SKM-1 (cell line): ENCODE results near the gene PCSK2.

Experiments used
- DNase-seq: peaks from one replicate; lab custom pipeline; 2025; ENCODE audit not compliant: unreplicated experiment; lab: John Stamatoyannopoulos, UW

The PCSK2 gene

DNA sequence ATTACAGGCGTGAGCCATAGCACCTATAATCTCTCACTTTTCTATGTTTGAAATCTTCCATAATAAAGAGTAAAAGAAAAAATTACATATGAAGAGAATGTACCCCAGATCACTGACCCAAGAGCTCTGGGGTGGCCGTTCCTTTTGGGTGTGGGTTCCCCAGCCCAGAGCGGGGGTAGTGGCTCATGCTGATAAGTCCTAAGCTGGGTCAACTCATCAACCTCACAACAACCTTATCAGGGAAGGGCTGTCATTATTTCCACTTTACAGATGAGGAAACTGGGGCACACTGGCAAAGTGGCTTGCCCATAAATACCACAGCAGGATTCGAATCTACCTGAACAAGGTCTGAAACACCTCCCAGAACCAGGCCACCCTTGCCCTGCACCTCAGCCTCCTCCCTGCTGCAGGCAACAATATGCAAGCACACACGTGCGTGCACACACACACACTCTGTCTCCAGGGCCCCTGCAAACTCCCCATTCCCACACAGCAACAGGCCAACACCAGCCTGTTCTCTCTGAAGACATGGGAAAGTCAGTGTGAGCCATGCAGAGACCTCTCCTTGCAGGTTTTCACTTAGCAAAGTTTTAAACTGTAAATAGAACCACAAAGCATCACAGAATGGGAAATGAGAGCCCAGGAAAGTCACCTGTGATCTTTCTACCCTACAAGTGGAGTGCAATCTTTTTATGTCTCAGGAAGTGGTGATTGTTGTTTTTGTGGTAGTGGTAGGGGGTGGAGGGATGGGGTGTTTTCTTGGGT, 276.6 kb downstream of the PCSK2 start:
- DNase-seq = no peak

DNA sequence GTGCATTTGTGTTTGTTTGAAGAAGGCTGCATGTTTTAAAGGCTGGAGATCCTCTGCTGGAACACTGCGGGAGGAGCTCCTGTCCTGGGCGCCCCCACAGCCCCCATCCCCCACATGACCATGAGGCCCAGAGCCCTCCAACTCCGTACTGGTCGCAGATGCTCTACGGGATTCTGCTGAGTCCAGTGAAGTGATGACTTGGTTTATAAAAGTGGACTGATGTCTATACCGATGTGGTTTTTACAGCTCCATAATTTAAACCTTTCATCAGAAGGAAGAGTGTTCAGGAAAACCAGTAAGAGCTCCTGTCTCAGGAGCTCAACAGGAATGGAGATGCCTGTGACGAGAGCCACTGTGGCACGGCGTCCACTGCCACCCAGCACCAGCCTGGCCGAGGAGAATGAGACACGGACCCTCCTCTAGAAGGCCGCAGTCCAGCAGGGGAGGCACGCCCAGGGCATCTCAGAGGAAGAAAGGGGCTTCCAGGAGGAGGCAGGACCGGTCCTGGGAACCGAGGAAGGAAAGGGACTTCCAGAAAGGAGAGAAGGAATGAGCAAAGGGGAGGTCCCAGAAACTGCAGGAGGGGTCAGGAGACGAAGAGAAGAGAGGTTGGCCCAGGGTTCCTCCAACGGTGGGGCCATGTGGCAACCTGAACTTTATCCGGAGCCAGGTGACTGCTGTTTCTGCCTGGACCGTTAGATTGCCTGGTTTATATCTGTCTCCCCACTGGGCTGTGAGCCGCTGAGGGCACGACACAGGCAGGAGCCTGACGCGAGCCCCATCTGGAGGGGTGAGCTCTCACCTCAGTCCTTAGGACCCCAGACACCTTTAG, 277.4 kb downstream of the PCSK2 start:
- no peak for DNase-seq

DNA sequence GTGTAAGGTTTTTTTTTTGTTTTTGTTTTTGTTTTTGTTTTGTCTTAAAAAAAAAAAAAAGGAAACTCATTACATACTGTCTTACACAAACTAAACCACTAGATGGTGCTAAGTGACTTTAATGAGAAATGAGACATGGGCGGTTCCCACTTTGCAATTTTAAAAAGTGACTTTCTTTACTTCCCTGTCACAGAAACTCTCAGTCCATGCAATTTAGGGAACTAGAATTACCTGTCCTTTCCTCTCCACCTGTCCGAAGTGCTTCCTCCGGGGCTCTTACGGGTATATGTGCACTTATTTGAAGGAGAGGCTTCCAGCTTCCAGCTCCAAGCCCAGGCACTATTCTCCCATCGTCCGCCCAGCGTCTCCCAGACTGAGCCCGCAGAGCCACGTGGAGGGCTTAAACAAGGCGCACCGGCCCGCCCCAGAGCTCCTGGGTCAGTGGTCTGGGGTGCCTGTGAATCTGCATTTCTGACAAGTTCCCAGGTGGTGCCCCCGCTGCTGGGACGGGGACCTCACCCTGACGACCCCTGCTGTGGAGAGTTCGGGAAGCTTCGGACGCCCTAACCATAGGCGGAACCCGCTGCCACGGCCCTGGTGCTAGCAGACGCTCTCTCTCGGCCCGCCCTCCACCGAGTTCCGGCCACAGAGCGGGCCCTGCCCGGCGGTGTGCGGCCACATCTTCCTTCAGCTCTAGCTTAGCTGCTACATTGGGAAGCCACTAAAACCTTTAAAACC, 278.2 kb downstream of the PCSK2 start:
- peak; percentile 35 for DNase-seq

DNA sequence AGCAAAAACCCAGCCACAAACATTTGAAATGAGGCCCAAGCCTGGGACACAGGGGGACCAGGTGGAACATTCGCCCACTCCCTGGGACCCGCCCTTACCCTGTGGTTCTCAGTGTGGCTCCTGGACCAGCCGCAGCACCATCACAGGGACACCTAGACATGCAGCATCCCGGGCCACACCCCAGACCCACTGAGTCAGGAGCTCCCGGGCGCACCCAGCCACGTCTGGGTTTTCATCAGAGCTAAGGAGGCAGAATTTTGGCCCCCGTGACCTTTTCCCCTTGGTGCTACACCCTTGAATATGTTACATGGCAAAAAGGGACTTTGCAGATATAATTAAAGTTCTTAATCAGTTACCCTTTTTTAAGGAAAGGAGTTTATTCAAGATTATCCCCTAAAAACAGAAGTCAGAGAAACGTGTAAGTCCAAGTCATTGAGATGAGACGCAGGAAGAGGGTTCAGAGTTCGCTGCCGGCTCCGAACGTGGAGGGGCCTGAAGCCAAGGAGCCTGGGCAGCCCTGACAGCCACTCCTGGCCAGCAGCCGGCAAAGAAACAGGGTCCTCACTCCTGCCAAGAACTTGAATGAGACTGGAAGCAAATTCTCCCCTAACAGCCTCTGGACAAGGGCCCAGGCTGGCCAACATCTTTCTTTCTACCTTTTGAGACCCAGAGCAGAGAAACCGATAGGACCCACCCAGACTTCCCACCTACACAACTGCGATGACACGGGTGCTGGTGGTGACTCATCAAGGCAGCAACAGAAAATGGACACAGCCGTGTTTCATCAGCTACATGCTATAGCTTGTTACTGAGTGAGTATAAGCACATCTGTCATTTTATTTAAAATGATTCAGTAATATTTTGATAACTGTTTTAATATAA, 279.0 kb downstream of the PCSK2 start:
- DNase-seq = no peak

DNA sequence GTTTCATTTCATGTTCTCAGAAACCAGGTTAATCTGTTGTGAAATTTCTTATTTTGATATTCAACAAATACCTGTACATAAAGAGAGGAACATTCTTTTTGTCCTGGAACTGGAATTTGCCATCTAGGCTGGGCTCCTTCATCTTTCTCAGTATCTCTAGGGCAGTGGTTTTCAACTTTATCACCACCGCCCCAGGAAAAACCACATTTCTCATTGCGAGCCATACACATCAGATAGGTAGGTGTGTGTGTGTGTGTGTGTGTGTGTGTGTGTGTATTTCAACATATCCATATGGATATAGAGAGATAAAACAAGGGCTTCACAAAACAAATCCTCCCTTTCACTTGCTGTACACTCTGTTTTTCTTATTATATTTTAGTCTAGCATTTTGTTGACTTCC, 280.2 kb downstream of the PCSK2 start:
- DNase-seq = no peak

DNA sequence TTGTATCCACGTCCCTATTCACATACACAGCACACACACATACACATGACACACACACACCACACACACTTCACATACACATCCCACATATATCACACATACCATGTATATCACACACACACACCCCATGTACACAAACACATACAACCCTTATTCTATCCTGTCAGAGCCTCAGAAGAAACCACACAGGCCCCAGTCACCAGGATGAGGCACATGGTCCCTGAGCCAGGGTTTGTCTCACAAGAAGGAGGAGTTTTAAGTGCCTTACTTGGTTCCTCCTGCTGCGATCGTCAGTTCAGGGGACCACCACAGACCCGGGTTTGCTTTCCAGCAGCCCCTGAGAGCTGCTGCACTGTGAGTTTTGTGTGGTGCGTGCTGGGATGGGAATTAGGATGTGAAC, 280.7 kb downstream of the PCSK2 start:
- DNase-seq = no peak

DNA sequence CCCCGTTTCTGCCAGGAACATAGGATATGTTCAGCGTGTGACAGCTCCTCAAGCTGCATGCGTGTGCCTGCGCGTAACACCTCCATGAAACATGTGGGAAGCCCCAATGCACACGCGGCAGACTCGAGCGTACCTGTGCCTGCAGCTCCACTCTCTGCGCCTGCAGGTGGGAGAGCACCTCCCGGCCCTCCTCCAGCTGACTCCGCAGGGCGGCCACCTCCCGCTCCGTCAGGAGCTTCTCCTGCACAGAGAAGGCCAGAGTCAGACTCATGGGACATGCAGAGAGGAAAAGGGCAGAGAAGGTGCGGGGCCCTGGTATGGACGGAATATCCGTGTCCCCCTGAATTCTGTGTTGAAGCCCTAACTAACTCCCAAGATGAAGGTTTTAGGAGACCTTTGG, 281.9 kb downstream of the PCSK2 start:
- no peak for DNase-seq

DNA sequence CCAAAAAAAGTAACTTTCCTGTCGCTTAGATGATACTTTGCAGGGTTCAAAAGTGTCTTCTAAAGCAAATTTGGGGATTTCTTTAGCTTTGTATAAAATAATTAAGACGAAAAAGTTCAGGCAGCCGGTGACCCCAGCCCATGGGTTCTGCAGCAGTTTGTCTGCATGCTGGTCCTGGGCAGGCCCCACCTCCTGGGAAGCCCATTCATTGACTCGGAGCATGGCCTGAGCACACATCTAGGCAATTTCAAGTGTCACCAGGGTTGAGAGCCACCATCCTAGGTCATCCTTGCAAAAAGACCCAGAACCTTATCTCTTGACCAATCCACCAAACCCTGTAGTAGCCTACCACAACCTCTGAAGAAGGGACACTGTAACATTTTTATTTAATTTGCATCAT, 283.7 kb downstream of the PCSK2 start:
- DNase-seq = no peak

DNA sequence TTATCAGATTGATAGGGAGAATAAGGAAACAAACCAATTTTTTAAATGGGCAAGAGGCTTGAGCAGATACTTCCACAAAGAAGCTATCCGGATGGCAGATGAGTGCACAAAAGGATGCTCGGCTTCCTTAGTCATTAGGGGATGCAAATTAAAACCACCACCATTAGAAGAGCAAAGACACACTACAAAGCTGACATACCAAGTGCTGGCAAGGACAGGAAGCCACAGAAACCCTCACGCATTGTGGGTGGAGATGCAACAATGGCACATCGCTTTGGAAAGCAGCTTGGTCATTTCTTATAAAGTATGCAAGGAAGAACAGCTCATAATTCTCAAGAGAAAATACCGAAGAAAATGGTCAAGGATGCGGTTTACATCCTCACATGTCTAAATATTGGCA, 284.6 kb downstream of the PCSK2 start:
- DNase-seq = no peak

DNA sequence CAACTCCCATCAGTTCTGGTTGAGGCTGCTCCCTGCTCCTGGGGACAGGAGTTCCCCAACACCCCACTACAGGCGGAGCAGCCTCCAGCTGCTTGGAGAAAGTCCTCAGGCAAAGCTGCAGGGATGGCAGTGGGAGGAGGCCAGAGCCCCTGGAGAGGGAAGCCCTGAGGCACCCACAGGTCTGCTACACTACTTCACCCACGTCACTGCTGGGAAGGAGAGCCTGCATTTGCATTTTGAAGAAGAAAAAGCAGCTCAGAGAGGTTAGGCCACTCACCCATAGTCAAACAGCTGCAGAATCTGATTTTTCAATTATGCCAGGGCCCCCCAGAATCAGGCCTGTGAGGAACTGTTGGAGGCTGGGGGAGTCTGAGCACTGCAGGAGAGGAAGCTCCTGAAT, 287.1 kb downstream of the PCSK2 start:
- DNase-seq = no peak

DNA sequence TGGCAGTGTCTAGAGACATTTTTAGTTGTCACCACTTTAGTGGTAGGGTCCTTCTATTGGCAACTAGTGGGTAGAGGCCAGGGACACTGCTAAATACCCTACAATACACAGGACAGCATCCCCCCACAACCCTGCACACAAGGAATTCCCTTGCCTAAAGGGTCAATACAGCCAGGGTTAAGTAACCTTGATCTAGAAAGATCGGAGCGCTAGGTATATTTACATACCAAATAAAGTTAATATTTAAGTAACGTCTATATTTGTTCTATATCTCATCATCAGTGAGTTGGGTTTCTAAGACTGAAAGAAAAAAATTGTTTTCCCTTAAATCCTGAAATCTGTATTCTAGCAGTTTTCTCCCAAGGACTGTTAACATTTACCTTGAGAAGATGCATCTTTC, 288.2 kb downstream of the PCSK2 start:
- DNase-seq = no peak

DNA sequence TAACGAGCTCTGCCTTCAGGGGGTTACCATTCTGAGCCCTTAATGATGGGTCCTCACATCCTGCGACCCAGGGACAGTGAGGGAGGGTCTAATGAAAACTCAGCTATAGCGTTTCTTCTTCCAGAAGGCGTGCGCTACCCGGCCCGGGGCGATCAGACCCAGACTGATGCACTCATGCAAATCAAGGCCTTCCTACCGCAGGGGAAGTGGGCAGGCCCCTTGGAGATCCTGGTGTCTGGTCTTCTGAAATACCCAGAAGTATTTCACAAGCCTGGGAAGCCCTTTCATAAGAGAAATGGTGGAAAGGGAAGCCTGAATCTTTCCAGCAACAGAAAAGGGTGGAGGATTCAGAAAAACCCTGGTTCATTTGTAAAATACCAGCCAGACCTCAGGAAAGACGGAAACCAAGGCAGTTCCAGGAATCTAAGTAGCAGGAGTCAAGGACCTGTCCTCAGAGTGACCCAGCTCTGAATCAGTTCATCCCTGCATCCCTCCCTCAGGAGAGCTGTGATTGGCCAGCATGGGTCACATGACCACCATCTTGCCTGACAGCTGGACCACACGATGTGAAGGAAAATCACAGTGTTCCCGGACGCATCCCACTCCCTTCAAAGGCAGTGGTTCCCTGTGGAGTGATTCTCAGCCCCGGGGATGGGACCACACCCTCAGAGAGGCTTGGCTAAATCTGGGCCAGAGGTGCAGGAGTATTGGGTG, 291.7 kb downstream of the PCSK2 start:
- DNase-seq = no peak

DNA sequence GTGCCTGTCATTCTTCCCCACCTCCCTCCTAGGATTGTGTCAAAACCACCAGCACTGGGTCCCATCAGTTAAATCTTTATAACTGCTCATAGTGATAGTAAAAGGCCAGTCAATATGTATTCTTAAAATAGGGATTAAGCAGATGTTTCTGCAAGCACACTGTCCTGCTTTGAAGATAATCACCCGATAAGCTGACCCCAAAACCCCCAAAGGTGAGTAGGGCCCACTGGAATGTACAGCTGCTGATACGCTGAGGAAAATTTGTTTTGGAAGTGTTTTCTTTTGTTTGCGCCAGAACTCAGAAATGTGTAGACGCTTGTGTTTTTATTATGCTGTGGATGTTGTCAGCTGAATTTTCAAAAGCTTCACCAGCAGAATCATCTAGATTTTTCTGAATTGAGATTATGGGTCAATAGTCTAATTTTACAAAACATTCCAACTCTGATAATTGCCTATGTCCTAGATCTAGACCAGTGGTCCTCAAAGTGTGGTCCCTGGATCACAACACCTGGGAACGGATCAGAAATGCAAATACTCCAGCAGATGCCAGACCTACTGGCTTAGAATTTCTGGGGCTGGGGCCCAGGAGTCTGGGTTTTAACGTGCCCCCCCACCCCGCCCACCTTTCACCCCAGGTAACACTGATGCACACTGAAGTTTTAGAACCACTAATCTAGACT, 292.9 kb downstream of the PCSK2 start:
- no peak for DNase-seq

DNA sequence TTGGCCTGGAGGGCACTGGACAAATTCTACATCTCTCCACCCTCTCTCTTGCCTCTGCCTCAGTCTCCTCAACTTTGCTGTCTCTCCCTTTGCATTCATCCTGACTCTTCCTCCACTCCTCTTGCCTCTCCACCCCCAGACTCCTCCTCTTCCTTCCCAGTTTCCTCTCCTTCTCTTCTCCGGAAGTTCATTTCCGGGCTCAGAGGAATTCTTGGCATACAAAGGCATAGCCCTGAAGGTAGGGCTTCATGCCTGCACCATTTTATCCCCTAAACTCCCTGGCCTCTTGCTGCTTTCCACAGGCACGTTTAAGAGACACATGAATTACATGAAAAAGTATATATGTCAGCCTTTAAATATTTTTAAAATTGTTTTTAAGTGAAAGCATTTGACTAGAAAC, 293.7 kb downstream of the PCSK2 start:
- DNase-seq = no peak

DNA sequence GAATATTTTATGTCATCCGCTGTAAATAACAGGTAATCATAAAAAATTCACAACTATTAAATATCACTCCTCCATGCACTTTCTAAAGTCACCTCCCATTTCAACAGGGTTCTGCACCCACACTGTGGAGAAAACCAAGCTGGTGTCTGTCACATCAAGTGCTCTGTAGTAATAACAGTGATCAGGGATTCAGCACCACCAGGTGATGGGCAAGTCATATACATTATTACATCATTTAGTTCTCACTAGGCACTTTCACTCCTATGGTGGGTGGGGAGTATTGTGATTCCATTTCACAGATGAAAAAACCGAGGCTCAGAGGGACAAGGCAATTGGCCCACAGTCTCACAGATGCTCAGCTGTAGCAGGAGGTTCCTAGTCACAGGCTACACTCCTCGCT, 295.7 kb downstream of the PCSK2 start:
- DNase-seq = no peak

DNA sequence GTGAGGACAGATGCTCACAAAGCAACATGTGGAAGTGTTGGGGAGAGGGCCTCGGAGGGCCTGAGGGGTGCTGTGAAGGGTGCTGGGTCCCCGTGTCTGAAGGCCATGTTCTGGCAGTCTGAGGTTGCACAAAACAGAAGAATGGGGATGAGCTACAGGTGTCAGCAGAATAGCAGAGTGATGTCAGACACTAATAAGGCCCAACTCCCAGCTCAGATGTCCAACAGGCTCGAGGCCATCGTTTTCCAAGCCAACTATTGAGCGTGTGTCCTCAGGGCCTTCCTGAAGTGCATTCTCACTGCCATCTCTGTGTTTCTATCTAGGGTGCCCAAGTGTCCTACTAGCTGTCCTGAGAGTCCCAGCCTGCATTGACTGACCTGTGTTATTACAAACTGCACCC, 296.5 kb downstream of the PCSK2 start:
- no peak for DNase-seq

DNA sequence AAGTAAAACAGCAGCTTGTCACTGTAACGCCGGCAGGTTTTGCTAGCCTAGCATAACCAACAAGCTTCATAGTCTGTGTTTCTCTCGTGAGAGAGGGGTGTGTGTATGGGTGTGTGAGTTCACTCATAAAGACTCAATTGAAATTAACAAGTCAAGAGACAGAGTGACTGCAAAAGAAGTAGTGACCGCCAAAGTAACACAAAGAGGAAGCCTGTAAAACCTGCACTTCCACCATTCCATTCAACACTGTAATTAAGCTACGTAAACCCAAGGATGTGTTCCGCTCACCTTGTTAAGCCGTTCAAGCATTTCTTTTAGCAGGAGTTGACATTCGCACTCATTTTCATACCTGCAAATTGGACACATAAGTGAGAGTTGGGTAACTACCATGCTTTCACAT, 297.7 kb downstream of the PCSK2 start:
- no peak for DNase-seq

DNA sequence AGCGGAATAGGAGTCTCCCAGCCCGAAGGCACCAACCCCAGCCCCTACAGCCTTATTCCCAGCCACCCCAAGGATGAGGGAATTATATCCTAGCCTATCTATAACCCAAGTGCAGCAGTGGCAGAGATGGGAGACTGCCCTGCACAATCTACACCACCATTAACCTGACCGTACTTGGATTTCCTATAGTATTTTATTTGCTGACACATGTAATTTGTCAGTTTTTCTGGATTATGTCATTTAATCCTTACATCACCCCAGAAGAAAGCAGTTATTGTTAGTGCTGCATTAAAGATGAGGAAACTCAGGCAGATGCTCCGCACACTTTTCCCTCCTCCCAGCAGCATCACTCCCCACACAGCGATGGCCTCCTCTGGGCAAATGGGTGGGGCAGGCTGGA, 298.3 kb downstream of the PCSK2 start:
- DNase-seq = no peak

DNA sequence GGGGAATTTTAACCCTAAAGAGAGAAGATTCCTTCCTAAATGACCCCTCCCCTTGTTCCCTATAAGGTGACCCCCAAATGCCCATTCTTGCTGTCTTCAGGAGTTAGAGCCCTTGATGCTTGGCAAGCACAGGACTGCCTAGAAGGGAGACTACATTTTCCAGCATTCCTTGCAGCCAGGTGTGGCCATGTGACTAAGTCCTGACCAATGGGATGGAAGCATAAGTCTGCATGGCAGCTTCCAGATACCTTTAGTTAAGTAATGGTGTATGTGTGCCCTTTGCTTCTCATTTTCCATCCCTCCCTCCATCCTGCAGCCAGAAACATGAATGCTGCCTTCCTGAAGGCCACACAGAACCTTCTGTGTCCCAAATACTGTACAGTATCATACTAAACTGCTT, 298.8 kb downstream of the PCSK2 start:
- DNase-seq = no peak

DNA sequence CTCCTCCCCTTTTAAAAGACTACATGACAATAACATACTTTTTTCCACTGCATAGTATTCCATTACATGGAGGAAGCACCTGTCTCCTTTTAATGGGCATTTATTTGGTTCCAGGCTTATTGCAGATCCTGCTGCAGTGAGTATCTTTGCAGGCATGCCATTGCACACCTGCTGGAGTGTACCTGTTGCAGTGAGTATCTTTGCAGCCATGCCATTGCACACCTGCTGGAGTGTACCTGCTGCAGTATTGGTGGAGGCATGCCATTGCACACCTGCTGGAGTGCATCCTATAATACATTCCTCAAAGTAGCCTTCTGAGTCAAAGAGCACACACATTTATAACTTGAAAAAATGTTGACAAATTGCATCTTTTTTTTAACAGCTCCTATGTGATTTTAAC, 302.7 kb downstream of the PCSK2 start:
- no peak for DNase-seq
